IMR-90 (cell line): ENCODE measurements around the gene VSIG10L. TPM values are rescaled to one million over a fixed set of nuclear protein-coding genes. Genes with fewer than 3 reads are reported as not detected.

Experiments
- ATAC-seq: fragments of 200-7000 bp; cut with Tn5 transposase; 2 replicates; pipeline ENCODE4 v1.9.1; 2020; ENCODE audit warnings: low read depth, mild to moderate bottlenecking, moderate library complexity
- BruUV-seq: library from RNA; stranded (reverse); fragments of 400-500 nt; replicated peaks from 2 replicates; lab custom pipeline; 2021; lab: Mats Ljungman, UMichigan
- CTCF ChIA-PET: fragments of 300-600 bp; formaldehyde crosslinking; extraction: SDS; loops from one replicate; lab custom pipeline; 2021; ENCODE audit warnings: antibody characterized with exemption; lab: Yijun Ruan, JAX
- POLR2A ChIA-PET: fragments of 300-600 bp; sonication (Branson Sonifier 250); formaldehyde crosslinking; loops from one replicate; lab custom pipeline; 2022; ENCODE audit warnings: antibody characterized with exemption; ENCODE audit not compliant: unreplicated experiment; lab: Charles Lee
- DNase-seq: peaks from one replicate; pipeline ENCODE4 v3.0.0; 2013
- H2AFZ ChIP-seq: replicated peaks from 2 replicates; pipeline ENCODE3; 2013; ENCODE audit warnings: low read length, mild to moderate bottlenecking; ENCODE audit not compliant: poor library complexity
- H2AK5ac ChIP-seq: 2 replicates; pipeline ENCODE4 v1.6.1; 2013; ENCODE audit warnings: low read depth, low read length, inconsistent platforms
- H2AK9ac ChIP-seq: replicated peaks from 2 replicates; pipeline ENCODE3; 2013; ENCODE audit warnings: mild to moderate bottlenecking, low read depth, low read length, moderate library complexity; ENCODE audit not compliant: poor library complexity
- H2BK120ac ChIP-seq: 2 replicates; pipeline ENCODE4 v1.6.1; 2013; ENCODE audit warnings: low read depth, low read length, inconsistent platforms
- H2BK15ac ChIP-seq: 3 replicates; pipeline ENCODE4 v1.6.1; 2013; ENCODE audit warnings: low read depth, low read length, inconsistent platforms
- H2BK20ac ChIP-seq: 2 replicates; pipeline ENCODE4 v1.6.1; 2013; ENCODE audit warnings: low read depth, mild to moderate bottlenecking, inconsistent platforms, low read length, moderate library complexity
- H2BK5ac ChIP-seq: 2 replicates; pipeline ENCODE4 v1.6.1; 2013; ENCODE audit warnings: mild to moderate bottlenecking, low read depth, low read length, inconsistent platforms; ENCODE audit not compliant: poor library complexity, severe bottlenecking
- H3K14ac ChIP-seq: replicated peaks from 2 replicates; pipeline ENCODE4 v1.6.1; 2013; ENCODE audit warnings: low read depth, low read length, inconsistent platforms
- H3K18ac ChIP-seq: 2 replicates; pipeline ENCODE4 v1.6.1; 2013; ENCODE audit warnings: low read depth, low read length, control low read depth
- H3K23ac ChIP-seq: 2 replicates; pipeline ENCODE4 v1.6.1; 2013; ENCODE audit warnings: low read depth, low read length, inconsistent platforms
- H3K27ac ChIP-seq: 2 replicates; pipeline ENCODE4 v1.5.1; 2013; ENCODE audit warnings: mild to moderate bottlenecking, control low read depth, low read length; ENCODE audit not compliant: insufficient read depth
- H3K27me3 ChIP-seq: 2 replicates; pipeline ENCODE4 v1.6.1; 2013; ENCODE audit warnings: low read length; ENCODE audit not compliant: control insufficient read depth, insufficient read depth
- H3K36me3 ChIP-seq: 2 replicates; pipeline ENCODE4 v1.6.1; 2013; ENCODE audit warnings: low read length, mixed read lengths; ENCODE audit not compliant: control insufficient read depth, insufficient read depth
- H3K4ac ChIP-seq: 2 replicates; pipeline ENCODE4 v1.6.1; 2013; ENCODE audit warnings: low read depth, low read length, inconsistent platforms
- H3K4me1 ChIP-seq: 2 replicates; pipeline ENCODE4 v1.6.1; 2013; ENCODE audit warnings: low read length, mixed read lengths; ENCODE audit not compliant: control insufficient read depth, insufficient read depth
- H3K4me2 ChIP-seq: 2 replicates; pipeline ENCODE4 v1.6.1; 2013; ENCODE audit warnings: low read depth, mild to moderate bottlenecking, control low read depth, low read length, moderate library complexity
- H3K4me3 ChIP-seq: 2 replicates; pipeline ENCODE4 v1.5.1; 2013; ENCODE audit warnings: low read depth, mild to moderate bottlenecking, control low read depth, low read length, moderate library complexity; ENCODE audit not compliant: insufficient read depth
- H3K56ac ChIP-seq: 2 replicates; pipeline ENCODE4 v1.6.1; 2013; ENCODE audit warnings: low read length, inconsistent platforms; ENCODE audit not compliant: insufficient read depth; ENCODE audit errors: extremely low read depth
- H3K79me1 ChIP-seq, 2 experiments: 2 replicates each; pipeline ENCODE4 v1.6.1; 2013; ENCODE audit warnings: low read length in 2 of 2, inconsistent platforms in 1 of 2, low read depth in 1 of 2
- H3K9ac ChIP-seq: 2 replicates; pipeline ENCODE4 v1.6.1; 2013; ENCODE audit warnings: low read depth, low read length, control low read depth
- H3K9me1 ChIP-seq: 2 replicates; pipeline ENCODE4 v1.6.1; 2013; ENCODE audit warnings: low read length, inconsistent platforms; ENCODE audit not compliant: insufficient read depth
- H3K9me3 ChIP-seq: 2 replicates; pipeline ENCODE4 v1.6.1; 2013; ENCODE audit warnings: low read length; ENCODE audit not compliant: control insufficient read depth, insufficient read depth
- H4K20me1 ChIP-seq: 2 replicates; pipeline ENCODE4 v1.6.1; 2013; ENCODE audit warnings: low read length, inconsistent platforms; ENCODE audit not compliant: insufficient read depth
- H4K5ac ChIP-seq: 2 replicates; pipeline ENCODE4 v1.6.1; 2013; ENCODE audit warnings: mild to moderate bottlenecking, low read depth, low read length, control low read depth
- H4K8ac ChIP-seq, 2 experiments: 2 replicates each; pipeline ENCODE4 v1.6.1; 2013; ENCODE audit warnings: low read depth in 2 of 2, low read length in 2 of 2, control low read depth in 1 of 2, inconsistent platforms in 1 of 2
- H4K91ac ChIP-seq: 2 replicates; pipeline ENCODE4 v1.6.1; 2013; ENCODE audit warnings: low read depth, low read length, inconsistent platforms; ENCODE audit not compliant: insufficient read depth
- BHLHE40 ChIP-seq: fragments of 150-350 bp; IDR thresholded peaks from 2 replicates; pipeline ENCODE4 v1.6.1; 2016; ENCODE audit warnings: mild to moderate bottlenecking, low read depth, low read length
- CEBPB ChIP-seq: IDR thresholded peaks from 2 replicates; pipeline ENCODE4 v1.6.1; 2012; ENCODE audit warnings: low read depth, low read length, improper control_type of control experiment
- CHD1 ChIP-seq: IDR thresholded peaks from 2 replicates; pipeline ENCODE4 v1.6.1; 2012; ENCODE audit warnings: low read depth, low read length, improper control_type of control experiment
- FOS ChIP-seq: fragments of 150-350 bp; IDR thresholded peaks from 2 replicates; pipeline ENCODE4 v1.6.1; 2016; ENCODE audit warnings: low read depth, low read length
- MAFK ChIP-seq: IDR thresholded peaks from 2 replicates; pipeline ENCODE4 v1.6.1; 2012; ENCODE audit warnings: low read depth, low read length, improper control_type of control experiment
- MAZ ChIP-seq: IDR thresholded peaks from 2 replicates; pipeline ENCODE4 v1.6.1; 2012; ENCODE audit warnings: low read depth, mild to moderate bottlenecking, low read length, improper control_type of control experiment, moderate library complexity, borderline replicate concordance
- MXI1 ChIP-seq: IDR thresholded peaks from 2 replicates; pipeline ENCODE4 v1.6.1; 2012; ENCODE audit warnings: low read depth, mild to moderate bottlenecking, low read length, moderate library complexity, borderline replicate concordance
- NFE2L2 ChIP-seq: fragments of 150-350 bp; IDR thresholded peaks from 2 replicates; pipeline ENCODE4 v1.6.1; 2016; ENCODE audit warnings: low read depth, mild to moderate bottlenecking, low read length
- POLR2A ChIP-seq: IDR thresholded peaks from 2 replicates; pipeline ENCODE4 v1.6.1; 2012; ENCODE audit warnings: mild to moderate bottlenecking, low read depth, low read length
- RAD21 ChIP-seq: IDR thresholded peaks from 2 replicates; pipeline ENCODE4 v1.6.1; 2012; ENCODE audit warnings: low read length, improper control_type of control experiment
- RCOR1 ChIP-seq: IDR thresholded peaks from 2 replicates; pipeline ENCODE4 v1.6.1; 2012; ENCODE audit warnings: mild to moderate bottlenecking, low read length, improper control_type of control experiment; ENCODE audit not compliant: insufficient replicate concordance
- RFX5 ChIP-seq: IDR thresholded peaks from 2 replicates; pipeline ENCODE4 v1.8.0; 2012; ENCODE audit warnings: low read depth, mild to moderate bottlenecking, low read length, moderate library complexity
- SMC3 ChIP-seq: fragments of 150-350 bp; IDR thresholded peaks from 2 replicates; pipeline ENCODE4 v1.6.1; 2016; ENCODE audit warnings: low read depth, mild to moderate bottlenecking, antibody characterized with exemption, low read length, moderate library complexity
- USF2 ChIP-seq: fragments of 150-350 bp; IDR thresholded peaks from 2 replicates; pipeline ENCODE4 v1.6.1; 2017; ENCODE audit warnings: mild to moderate bottlenecking, antibody characterized with exemption, low read length, low read depth
- WGBS, 2 experiments: methylation state at CpG; one replicate each; pipeline versions ENCODE4 v1.1.5 to v1.1.7; 2013; ENCODE audit warnings: missing lambda C conversion rate in 2 of 2; ENCODE audit not compliant: insufficient read length in 1 of 2; ENCODE audit errors: extremely low coverage in 2 of 2; 5-methylcytosine and 5-hydroxymethylcytosine counted together
- dilution Hi-C: fragments of 300-500 bp; cut with HindIII; formaldehyde crosslinking; loops from one replicate; pipeline ENCODE4 v1.14.3; 2018; ENCODE audit warnings: low sequenced_read_pairs; ENCODE audit not compliant: unreplicated experiment
- in situ Hi-C: fragments of 300-500 bp; cut with MboI; formaldehyde crosslinking; loops from 3 replicates; pipeline ENCODE4 v1.14.3; 2019; ENCODE audit warnings: low sequenced_read_pairs, inconsistent platforms, mixed read lengths
- intact Hi-C: fragments of 100-400 bp; cut with micrococcal nuclease; formaldehyde crosslinking; loops from 2 replicates; pipeline ENCODE4 v1.10.0; 2022
- polyA plus RNA-seq, 3 experiments: library from polyadenylated mRNA; depleted of rRNA; stranded (reverse); fragments of >200 nt; gene quantifications; 2 replicates each; pipeline ENCODE4 v1.2.3, GENCODE V29; 2012; ENCODE audit warnings: low replicate concordance in 1 of 3
- total RNA-seq: library from RNA; depleted of rRNA; stranded (reverse); fragments of >200 nt; gene quantifications from 2 replicates; pipeline ENCODE4 v1.2.3, GENCODE V29; 2012
- TF ChIP-seq, protein P1 (sequence below): conservative IDR thresholded peaks from 2 replicates; pipeline ENCODE4 v1.5.1; 2012; ENCODE audit warnings: mild to moderate bottlenecking, low read depth, low read length, improper control_type of control experiment
- TF ChIP-seq, protein P2 (sequence below): fragments of 150-350 bp; IDR thresholded peaks from 2 replicates; pipeline ENCODE4 v1.6.1; 2016; ENCODE audit warnings: low read depth, mild to moderate bottlenecking, low read length, moderate library complexity, borderline replicate concordance

Gene VSIG10L
- total and polyA plus RNA-seq, 2 of the 4 experiments (the other 2 are of a cell fraction): 0.18 to 1.2 TPM

- Histone ChIP-seq H2AK9ac (no peak overlapping the region), H2AK5ac (no peak overlapping the region), H3K79me1 (peaks cover 8 to 16% of the 10 kb centered on the region in 2 experiments; a peak in 3 of 4 replicates), H3K18ac (no peak overlapping the region), H3K4me3 (no peak overlapping the region), H4K5ac (no peak overlapping the region), H3K4me2 (no peak overlapping the region), H2BK15ac (no peak overlapping the region), H3K4ac (no peak overlapping the region), H2BK20ac (no peak overlapping the region), H4K8ac (no peak overlapping the region), H2BK120ac (no peak overlapping the region), H3K14ac (no peak overlapping the region), H3K27ac (no peak overlapping the region), H2AFZ (no peak overlapping the region), H4K91ac (no peak overlapping the region), H3K27me3 (no peaks in the 10 kb centered on the region), H3K9ac (no peak overlapping the region), H4K20me1 (peaks cover 3% of the 10 kb centered on the region), H3K36me3 (no peaks in the 10 kb centered on the region; the same call in 1 of the 2 replicates), H3K9me3 (no peaks in the 10 kb centered on the region), H3K9me1 (0 out of 2 replicates have a peak, but pooled peaks cover 2% of the 10 kb centered on the region), H3K4me1 (peaks cover 10% of the 10 kb centered on the region), H2BK5ac (no peak overlapping the region), H3K56ac (no peak overlapping the region), H3K23ac (no peak overlapping the region)
- dilution Hi-C loops: no loop called here
- ChIA-PET CTCF (no interaction called here), POLR2A (interaction anchor here (0.6 kb wide), 1 partner anchor 19 kb away, joined by 5 read pairs; no protein-coding TSS in a partner anchor)
- no peak for ATAC-seq
- no peak for DNase-seq
- no TSS peak for BruUV-seq
- in situ Hi-C loops: no loop called here
- intact Hi-C loops: no loop called here
- 100% methylated on average over 1 of the region's 7 CpGs; no CpG with 5 or more reads in 1 of the 2 experiments for WGBS, 2 experiments
- TF ChIP-seq, protein P1, sequence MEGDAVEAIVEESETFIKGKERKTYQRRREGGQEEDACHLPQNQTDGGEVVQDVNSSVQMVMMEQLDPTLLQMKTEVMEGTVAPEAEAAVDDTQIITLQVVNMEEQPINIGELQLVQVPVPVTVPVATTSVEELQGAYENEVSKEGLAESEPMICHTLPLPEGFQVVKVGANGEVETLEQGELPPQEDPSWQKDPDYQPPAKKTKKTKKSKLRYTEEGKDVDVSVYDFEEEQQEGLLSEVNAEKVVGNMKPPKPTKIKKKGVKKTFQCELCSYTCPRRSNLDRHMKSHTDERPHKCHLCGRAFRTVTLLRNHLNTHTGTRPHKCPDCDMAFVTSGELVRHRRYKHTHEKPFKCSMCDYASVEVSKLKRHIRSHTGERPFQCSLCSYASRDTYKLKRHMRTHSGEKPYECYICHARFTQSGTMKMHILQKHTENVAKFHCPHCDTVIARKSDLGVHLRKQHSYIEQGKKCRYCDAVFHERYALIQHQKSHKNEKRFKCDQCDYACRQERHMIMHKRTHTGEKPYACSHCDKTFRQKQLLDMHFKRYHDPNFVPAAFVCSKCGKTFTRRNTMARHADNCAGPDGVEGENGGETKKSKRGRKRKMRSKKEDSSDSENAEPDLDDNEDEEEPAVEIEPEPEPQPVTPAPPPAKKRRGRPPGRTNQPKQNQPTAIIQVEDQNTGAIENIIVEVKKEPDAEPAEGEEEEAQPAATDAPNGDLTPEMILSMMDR: no peak
- no peak for TF ChIP-seq CEBPB
- TF ChIP-seq NFE2L2: no peak
- no peak for TF ChIP-seq BHLHE40
- TF ChIP-seq RFX5: no peak
- TF ChIP-seq CHD1: no peak
- TF ChIP-seq MAFK: no peak
- no peak for TF ChIP-seq POLR2A
- no peak for TF ChIP-seq RAD21
- TF ChIP-seq FOS: no peak
- TF ChIP-seq RCOR1: no peak
- no peak for TF ChIP-seq USF2
- no peak for TF ChIP-seq MAZ
- TF ChIP-seq MXI1: no peak
- TF ChIP-seq SMC3: no peak
- TF ChIP-seq, protein P2, sequence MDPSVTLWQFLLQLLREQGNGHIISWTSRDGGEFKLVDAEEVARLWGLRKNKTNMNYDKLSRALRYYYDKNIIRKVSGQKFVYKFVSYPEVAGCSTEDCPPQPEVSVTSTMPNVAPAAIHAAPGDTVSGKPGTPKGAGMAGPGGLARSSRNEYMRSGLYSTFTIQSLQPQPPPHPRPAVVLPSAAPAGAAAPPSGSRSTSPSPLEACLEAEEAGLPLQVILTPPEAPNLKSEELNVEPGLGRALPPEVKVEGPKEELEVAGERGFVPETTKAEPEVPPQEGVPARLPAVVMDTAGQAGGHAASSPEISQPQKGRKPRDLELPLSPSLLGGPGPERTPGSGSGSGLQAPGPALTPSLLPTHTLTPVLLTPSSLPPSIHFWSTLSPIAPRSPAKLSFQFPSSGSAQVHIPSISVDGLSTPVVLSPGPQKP: no peak
Observed at GRCh38 chr19:51357952-51358351, 16.0 kb upstream of the VSIG10L start.
